ENCODE data around the gene AKR1C2.
"Not testable (repeated sequence)": the region's sequence is repeated elsewhere in the genome, so short reads cannot be mapped to it uniquely, and the experiment has no call there.

AKR1C2 gene

DNA sequence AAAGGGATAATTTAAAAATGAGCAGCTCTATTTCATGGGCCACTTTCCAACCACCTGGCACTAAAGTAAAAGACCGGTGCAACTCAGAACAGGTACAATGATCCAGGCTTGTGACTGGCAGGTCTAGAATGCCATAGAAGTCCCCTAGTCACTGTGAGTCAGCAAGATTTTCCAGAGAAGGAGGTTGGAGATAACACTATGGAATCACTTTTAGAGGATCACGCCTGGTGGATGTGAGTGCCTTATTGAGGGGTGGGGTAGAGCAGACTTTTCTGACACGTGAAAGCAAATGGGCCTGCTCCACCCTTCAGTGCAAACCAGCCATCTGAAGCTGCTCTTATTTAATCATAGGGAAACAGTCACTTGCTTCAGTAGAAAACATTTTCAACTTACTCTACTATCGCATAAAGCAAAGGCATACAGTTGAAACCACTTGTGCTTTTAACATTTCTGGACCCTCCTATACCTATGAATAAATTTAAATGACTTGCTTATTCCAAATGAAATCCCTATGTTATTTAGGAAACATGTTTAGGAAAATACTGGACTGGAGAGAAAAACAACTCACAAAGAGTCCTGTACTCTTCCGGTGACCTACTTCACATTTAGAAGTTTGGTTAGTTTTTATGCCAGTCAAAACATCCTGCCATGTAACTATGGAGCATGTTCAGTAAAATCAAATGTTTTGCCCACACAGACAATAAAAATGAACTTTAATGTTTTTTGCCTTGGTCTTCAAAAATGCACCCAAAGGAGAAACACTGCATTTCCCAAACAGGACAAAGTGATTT, 61.9 kb downstream of the AKR1C2 start:
- Histone ChIP-seq H3K9ac (ENCODE audit: low read depth, low read length, poor library complexity, severe bottlenecking) (no peak overlapping the region), H2AFZ (ENCODE audit: low read length) (no peak overlapping the region), H3K79me2 (ENCODE audit: insufficient read depth, low read length) (no peaks in the 10 kb centered on the region), H4K20me1 (ENCODE audit: insufficient read depth, low read length, poor library complexity, severe bottlenecking) (no peaks in the 10 kb centered on the region), H3K9me3 (ENCODE audit: insufficient read depth, low read depth, low read length) (no peaks in the 10 kb centered on the region), H3K4me1 (ENCODE audit: insufficient read depth, low read length, poor library complexity, severe bottlenecking) (no peaks in the 10 kb centered on the region), H3F3A (ENCODE audit: low read depth) (no peaks in the 10 kb centered on the region), H3K4me3 (ENCODE audit: low read length, poor library complexity, severe bottlenecking) (no peak overlapping the region), H3K9me2 (replicated peaks; ENCODE audit: low read depth, low read length) (no peaks in the 10 kb centered on the region), H3K36me3 (ENCODE audit: insufficient read depth, low read length) (no peaks in the 10 kb centered on the region), H3K27me3 (ENCODE audit: insufficient read depth, low read length, poor library complexity, severe bottlenecking) (no peaks in the 10 kb centered on the region), H3K4me2 (ENCODE audit: low read depth, low read length, poor library complexity, severe bottlenecking) (no peak overlapping the region)
- TF ChIP-seq, protein P1, sequence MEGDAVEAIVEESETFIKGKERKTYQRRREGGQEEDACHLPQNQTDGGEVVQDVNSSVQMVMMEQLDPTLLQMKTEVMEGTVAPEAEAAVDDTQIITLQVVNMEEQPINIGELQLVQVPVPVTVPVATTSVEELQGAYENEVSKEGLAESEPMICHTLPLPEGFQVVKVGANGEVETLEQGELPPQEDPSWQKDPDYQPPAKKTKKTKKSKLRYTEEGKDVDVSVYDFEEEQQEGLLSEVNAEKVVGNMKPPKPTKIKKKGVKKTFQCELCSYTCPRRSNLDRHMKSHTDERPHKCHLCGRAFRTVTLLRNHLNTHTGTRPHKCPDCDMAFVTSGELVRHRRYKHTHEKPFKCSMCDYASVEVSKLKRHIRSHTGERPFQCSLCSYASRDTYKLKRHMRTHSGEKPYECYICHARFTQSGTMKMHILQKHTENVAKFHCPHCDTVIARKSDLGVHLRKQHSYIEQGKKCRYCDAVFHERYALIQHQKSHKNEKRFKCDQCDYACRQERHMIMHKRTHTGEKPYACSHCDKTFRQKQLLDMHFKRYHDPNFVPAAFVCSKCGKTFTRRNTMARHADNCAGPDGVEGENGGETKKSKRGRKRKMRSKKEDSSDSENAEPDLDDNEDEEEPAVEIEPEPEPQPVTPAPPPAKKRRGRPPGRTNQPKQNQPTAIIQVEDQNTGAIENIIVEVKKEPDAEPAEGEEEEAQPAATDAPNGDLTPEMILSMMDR (conservative IDR thresholded peaks at IDR 0.05; ENCODE audit: low read length), result no peak
- no peak for TF ChIP-seq EZH2phosphoT487 (IDR thresholded peaks at IDR 0.05; ENCODE audit: borderline replicate concordance)

GRCh38 chr10:4940909-4941308, 62.7 kb downstream of the AKR1C2 start:
- H3K4me3 ChIP-seq (ENCODE audit: low read length, poor library complexity, severe bottlenecking); H3K4me1 ChIP-seq (ENCODE audit: insufficient read depth, low read length, poor library complexity, severe bottlenecking); H3K27me3 ChIP-seq (ENCODE audit: insufficient read depth, low read length, poor library complexity, severe bottlenecking); H2AFZ ChIP-seq (ENCODE audit: low read length); H3F3A ChIP-seq (ENCODE audit: low read depth); H3K9me2 ChIP-seq (replicated peaks; ENCODE audit: low read depth, low read length); H4K20me1 ChIP-seq (ENCODE audit: insufficient read depth, low read length, poor library complexity, severe bottlenecking); H3K4me2 ChIP-seq (ENCODE audit: low read depth, low read length, poor library complexity, severe bottlenecking); H3K36me3 ChIP-seq (ENCODE audit: insufficient read depth, low read length); H3K79me2 ChIP-seq (ENCODE audit: insufficient read depth, low read length); H3K9ac ChIP-seq (ENCODE audit: low read depth, low read length, poor library complexity, severe bottlenecking); H3K9me3 ChIP-seq (ENCODE audit: insufficient read depth, low read depth, low read length): not testable (repeated sequence)

- H4K20me1 ChIP-seq (ENCODE audit: insufficient read depth, low read length, poor library complexity, severe bottlenecking); H3K9ac ChIP-seq (ENCODE audit: low read depth, low read length, poor library complexity, severe bottlenecking); H3F3A ChIP-seq (ENCODE audit: low read depth); H3K9me3 ChIP-seq (ENCODE audit: insufficient read depth, low read depth, low read length); H2AFZ ChIP-seq (ENCODE audit: low read length); H3K27me3 ChIP-seq (ENCODE audit: insufficient read depth, low read length, poor library complexity, severe bottlenecking); H3K36me3 ChIP-seq (ENCODE audit: insufficient read depth, low read length); H3K4me3 ChIP-seq (ENCODE audit: low read length, poor library complexity, severe bottlenecking); H3K4me2 ChIP-seq (ENCODE audit: low read depth, low read length, poor library complexity, severe bottlenecking); H3K9me2 ChIP-seq (replicated peaks; ENCODE audit: low read depth, low read length); H3K79me2 ChIP-seq (ENCODE audit: insufficient read depth, low read length); H3K4me1 ChIP-seq (ENCODE audit: insufficient read depth, low read length, poor library complexity, severe bottlenecking): not testable (repeated sequence)
These were observed 63.6 kb downstream of the AKR1C2 start for GRCh38 chr10:4940073-4940428.

- Histone ChIP-seq H3K27me3 (ENCODE audit: insufficient read depth, low read length, poor library complexity, severe bottlenecking) (no peaks in the 10 kb centered on the region), H3K9me3 (ENCODE audit: insufficient read depth, low read depth, low read length) (no peaks in the 10 kb centered on the region), H3K4me1 (ENCODE audit: insufficient read depth, low read length, poor library complexity, severe bottlenecking) (no peaks in the 10 kb centered on the region), H3K9ac (ENCODE audit: low read depth, low read length, poor library complexity, severe bottlenecking) (no peak overlapping the region), H3K36me3 (ENCODE audit: insufficient read depth, low read length) (no peaks in the 10 kb centered on the region), H3K4me2 (ENCODE audit: low read depth, low read length, poor library complexity, severe bottlenecking) (no peak overlapping the region), H3F3A (ENCODE audit: low read depth) (no peaks in the 10 kb centered on the region), H3K79me2 (ENCODE audit: insufficient read depth, low read length) (no peaks in the 10 kb centered on the region), H3K4me3 (ENCODE audit: low read length, poor library complexity, severe bottlenecking) (no peak overlapping the region), H4K20me1 (ENCODE audit: insufficient read depth, low read length, poor library complexity, severe bottlenecking) (no peaks in the 10 kb centered on the region), H2AFZ (ENCODE audit: low read length) (no peak overlapping the region), H3K9me2 (replicated peaks; ENCODE audit: low read depth, low read length) (no peaks in the 10 kb centered on the region)
- TF ChIP-seq, protein P1 (conservative IDR thresholded peaks at IDR 0.05; ENCODE audit: low read length), result no peak
- no peak for TF ChIP-seq EZH2phosphoT487 (IDR thresholded peaks at IDR 0.05; ENCODE audit: borderline replicate concordance)
These were observed 64.2 kb downstream of the AKR1C2 start for GRCh38 chr10:4939224-4940072.
